GM19240 (cell line): ENCODE measurements around the gene MAP2K3.

Source experiments
- DNase-seq: peaks from one replicate; pipeline ENCODE4 v3.0.0; 2011; ENCODE audit warnings: low spot score; ENCODE audit not compliant: insufficient read length

The MAP2K3 gene

DNA sequence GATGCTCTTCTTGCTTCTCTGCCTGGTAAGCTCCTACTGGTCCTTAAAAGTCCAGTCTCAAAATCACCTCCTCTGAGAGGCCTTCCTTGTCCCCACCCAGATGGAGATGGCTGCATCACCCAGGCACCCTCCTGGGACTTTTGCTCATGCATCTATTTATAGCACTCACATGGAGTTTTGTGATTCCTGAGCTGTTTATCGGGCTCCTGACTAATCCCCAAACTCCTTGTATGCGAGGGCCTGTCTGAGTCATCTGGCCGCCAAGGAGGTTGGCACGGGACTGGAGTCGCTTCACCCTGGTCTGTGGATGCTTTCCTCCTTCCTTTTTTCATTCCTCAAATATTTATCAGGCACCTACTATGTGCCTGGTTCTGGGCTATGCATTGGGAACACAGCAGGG, 2.3 kb upstream of the MAP2K3 start:
- no peak for DNase-seq

DNA sequence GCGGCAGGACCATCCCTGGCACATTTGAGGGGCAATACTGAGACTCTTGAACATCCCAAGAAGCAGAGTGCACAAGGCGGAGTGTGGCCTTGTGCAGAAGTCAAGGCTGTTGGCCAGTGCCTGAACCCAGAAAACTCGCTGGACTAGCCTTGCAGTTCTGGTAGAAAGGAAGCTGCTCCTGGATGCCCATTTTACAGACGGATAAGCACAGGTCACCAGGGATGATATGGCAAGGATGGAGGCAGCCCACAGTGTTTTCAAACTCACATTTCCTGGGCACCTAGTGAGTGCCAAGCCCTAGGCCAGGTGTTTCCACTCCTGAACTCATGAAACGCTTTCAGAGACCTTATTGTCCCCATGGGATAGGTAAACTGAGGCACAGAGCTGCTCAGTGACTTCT, 1.7 kb upstream of the MAP2K3 start:
- no peak for DNase-seq

DNA sequence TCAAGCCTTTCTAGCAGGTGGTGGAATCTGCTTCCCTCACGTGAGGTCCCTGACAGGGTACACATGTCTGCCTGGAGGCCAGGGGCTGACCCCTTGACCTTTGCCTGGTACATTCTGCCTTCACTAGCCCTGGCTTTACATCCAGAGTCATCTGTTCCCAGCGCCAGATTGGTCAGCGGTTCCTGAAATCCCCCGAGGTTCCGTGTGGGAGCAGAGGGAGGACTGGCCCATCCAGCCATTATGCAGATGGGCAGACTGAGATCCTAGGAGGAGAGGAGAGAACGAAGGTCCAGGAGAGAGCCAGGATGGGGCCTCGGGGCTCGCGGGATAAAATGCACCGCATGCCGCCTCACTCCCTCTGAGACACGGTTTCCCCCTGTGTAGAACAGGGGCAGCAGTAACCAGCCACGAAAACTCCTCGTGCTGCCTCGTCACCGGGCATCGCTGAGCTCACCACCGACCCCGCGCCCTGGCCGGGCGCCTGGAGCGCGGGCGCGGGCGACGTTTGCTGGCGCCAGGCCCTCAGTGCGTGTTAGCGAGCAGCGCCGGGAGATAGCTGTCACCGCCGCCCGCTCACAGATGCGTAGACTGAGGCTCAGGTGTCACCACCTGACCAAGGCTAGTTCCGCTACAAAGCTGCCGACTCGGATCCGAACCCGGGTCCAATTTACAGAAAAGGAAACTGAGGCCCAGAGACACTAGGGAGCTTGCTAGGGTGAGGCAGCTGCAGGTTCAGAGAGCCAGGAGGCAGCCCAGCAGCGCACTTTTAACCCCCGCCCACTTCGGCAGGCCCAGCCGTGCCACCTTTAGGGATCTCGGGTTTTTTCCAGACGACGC, 811 bp upstream of the MAP2K3 start:
- DNase-seq: no peak

DNA sequence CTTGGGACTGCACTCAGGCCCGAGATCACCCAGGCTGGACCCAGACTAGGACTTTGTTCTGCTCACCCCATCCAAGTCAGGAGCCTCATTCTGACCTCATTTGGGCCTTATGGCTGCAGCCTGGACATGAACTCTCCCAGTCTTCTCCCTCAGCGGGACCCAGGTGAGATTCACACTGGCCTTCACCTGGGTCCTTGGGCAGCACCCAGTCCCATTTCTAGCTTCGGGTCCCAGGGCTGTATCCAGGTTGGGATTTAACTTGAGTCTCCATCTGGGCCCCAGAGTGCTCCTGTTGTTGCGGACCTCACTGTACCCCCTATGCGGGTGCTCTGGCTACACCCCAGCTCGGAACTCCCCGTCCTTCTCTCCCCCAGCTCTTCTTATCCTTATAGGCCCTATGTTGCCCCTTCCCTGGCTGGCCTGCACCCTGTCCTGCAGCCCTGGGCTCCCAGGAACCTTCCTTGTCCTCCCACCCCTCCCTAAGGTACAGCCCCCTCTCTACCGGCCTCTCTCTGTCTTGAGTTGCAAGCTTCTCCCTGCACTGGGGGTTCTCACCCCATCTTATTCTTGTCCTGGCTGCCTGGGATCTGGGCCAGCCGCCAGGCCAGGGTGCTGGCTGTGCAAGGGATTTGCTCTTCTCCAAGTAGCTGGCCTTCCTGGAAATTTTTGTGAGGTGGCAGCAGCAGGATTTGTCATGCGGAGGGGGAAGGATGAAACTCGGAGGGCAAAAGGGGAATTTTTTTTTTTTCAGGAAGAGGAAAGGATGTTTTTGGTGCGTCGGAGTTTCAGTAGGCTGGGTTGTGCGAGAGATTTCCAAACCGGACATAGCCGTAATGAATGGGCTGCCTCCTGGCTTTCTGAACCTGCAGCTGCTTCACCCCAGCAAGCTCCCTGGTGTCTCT, 904 bp downstream of the MAP2K3 start:
- no peak for DNase-seq

DNA sequence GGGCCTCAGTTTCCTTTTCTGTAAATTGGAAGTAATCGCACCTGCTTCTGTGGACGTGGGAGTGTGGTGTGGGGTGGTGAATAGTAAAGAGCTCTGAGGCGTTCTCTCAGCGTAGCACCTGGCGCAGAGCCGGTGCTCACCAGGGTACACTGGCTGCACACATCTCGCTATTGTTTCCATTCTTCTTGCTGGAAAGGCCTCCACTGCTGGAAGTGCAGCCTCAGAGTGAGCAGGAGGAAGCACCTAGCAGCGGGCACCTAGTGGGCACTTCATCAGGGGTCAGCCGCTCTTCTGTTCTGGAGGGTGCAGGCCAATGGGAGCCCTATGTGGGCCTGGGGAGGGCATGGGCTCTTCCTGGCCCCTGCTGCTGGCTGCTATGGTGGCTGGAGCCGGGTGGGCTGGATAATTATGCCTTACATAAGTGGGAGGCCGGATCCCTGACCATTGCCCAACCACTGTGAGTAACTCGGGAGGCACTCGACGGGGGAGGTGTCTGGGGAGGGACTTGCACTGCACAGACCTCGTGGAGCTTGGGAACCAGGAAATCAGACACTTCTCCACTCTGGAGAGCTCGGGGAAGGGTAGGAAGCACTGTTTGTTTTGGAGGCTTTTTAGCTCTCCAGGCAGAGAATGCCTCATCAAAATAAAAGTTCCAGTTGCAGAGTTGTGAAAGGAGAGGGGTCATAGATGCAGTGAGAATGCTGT, 1.7 kb downstream of the MAP2K3 start:
- DNase-seq: no peak

DNA sequence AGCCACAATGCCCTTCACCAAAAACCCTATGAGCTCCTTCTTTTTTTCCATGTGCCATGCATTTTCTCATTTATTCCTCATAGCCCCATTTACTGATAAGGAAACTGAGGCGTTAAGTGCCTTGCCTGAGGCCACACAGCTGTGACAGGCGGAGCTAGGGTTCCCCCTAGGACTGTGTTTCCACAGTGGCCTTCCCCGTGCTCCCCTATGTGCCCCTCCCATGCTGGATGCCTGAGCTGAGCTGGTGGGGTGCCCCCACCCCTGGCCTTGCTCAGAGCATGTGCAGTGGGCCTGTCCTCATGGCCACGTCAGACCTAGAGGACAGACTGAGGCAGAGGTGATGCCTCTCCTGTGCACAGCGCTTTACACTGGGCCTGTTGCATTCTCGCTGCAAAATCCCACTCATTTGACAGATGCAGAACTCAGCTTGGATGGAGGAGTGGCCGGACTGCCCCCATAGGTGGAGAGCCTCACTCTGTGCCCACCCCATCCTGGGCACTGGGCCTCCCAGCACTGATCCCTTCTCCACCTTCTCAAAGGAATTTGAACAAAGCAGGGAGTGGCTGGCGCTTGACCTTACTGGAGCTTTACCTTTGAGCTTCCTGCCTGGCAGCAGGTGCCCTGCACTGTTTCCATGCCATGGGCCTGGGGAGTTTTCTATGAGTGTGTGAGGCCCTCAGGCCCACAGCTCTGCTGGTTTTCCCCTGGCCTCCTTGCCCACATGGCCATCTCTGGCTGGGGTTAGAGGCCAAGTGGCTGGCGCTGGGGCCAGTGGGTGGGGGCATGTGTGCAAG, 2.6 kb downstream of the MAP2K3 start:
- DNase-seq: no peak

DNA sequence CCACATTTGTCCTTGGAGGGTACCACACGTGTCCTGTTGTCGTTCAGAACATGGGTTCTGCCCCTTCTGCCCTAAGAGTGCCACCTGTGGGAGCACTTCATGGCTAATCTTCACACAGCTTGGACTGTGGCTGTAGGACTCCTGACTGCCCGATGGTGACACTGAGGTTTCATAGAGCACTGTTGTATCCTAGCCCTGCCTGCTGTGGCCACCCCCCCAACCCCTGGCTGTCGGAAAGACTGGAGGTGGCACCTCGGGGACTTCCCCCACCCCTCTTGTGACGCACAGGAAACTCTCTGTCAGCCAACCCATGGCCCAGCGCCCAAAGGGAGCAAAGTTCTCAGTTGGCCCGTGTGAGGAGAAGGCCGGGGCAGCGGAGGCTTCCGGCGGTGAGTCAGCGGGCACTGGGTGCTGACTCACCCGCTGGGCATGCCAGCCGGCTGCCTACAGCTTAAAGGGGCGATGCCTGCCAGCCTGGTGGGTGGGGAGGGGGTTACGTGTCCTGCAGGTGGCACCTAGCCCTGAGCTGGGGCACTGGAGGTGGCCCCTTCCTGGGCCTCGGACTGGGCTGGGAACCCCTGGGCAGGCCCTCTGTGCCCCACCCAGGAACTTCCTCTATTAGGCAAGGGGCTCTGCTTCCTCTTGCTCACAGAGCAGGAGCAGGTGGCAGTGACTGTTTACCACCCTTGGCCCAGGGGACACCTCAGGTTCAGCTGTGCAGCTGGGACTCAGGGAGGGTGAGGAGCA, 3.4 kb downstream of the MAP2K3 start:
- DNase-seq: no peak

DNA sequence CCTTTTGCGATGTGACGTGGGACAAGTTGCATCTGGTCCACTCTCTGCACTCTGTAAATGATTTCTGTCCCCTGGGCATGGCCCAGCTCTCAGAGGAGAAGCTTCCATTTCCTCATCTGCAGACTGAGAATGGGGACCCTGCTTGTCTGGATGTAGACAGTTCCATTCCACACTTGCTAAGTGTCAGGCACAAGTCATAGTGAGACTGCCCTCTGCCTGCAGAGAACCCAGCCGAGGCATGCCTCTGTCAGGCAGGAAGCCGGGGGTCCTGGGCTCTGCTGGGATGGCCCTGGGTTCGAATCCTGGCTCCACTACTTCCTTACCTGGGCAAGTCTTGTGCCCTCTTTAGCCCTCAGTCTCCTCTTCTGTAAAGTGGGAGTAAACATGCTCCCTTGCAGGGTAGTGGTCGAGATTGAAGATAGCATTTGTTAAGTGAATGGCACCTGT, 4.1 kb downstream of the MAP2K3 start:
- no peak for DNase-seq

DNA sequence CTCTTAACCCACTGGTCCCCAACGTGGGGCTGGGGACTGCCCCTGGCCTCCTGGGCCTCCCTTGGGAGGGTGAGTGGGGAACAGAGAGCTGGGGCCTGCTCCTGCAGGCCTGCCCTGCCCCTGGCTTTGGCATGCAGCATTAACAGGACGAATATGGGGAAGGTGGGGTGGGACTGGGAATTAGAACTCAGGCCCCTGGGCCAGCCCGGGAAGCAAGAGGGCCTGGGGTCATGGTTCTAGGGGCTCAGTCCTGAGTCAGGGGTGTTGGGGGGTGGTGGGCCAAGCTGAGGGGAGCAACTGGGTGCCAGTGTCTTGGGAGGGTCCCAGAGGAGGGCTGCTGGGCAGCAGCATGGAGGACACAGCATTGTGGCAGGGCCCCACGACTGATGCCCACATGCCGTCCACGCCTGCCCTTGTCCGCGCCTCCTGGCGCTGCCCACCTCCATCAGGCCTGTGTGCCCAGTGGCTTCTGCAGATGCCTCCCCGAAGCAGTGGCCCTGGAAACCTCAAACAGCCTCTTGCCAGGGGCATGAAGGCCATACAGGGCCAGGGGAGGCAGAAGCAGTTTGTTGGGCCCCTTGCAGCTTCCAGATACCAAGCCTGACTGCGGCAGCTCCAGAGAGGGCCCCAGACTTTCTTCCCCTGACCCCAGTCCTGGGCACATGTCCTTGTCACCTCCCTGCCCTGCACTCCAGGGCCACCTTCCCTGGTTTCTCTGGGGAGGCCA, 4.8 kb downstream of the MAP2K3 start:
- DNase-seq: no peak

DNA sequence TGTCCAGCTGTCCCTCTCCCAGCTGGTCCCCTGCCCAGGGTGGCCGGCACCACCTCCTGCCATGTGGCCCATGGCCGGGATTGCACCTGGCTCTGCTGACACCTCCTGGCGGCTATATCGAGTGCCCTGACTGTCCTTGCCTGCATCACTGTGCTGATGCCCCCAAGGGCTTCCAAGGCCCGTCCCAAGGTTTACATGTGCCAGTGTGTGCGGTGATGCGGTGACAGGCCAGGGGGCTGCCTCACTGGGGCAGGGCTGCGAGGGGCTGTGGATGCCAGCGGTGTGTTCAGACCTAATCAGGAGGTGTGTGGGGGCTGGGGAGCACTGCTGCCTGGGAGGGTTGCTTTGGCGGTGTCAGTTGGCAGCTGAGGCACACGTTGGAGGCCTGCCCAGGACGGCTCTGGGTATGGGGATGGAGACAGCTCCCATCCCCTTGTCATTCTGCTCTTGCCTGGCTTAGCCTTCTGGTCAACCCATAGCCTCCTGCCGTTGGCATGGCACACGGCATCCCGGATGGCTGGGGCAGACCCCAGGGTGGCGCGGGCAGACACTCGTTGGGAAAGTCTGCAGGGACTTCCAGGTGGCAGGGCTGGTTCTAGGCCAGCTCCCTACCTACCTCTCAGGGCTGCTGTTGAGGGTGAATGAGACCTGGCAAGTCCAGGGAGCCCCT, 5.5 kb downstream of the MAP2K3 start:
- no peak for DNase-seq

DNA sequence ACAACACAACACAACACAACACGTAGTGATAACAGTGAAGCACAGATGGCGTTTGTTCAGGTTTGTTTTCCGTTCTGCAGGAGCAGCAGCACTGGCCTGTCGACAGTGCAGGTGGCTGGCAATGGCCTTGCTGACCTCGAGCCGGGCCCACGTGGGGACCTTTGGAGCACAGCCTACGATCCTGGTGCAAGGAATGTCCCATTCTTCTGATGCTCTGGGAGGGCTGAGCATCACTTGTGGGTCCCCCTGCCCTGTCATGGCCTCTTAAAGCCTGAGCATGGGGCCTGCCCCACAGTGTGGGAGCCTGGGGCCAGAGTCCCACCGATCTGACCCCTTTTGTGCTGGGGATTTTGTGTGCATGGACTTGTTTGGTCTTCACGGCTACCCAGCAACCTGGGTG, 6.8 kb downstream of the MAP2K3 start:
- DNase-seq: no peak

DNA sequence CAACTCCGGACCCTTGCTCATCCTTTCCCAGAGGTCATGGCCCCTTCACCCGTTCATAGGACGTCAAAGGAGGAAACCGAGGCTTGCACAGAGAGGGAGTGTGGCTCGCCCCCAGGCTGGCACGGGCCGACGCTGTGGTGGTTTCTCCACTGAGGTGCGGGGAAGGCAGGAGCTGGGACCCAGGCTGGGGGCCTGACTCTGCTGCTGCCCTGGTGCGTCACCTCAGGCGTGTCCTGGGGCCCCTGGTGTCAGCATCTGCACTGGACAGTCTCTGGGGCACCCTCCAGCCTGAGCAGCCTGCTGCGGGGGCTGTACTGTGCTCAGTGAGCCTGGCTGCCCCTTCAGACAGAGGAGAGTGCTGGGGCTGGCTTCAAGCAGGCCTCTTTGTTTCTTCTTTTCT, 7.4 kb downstream of the MAP2K3 start:
- no peak for DNase-seq

DNA sequence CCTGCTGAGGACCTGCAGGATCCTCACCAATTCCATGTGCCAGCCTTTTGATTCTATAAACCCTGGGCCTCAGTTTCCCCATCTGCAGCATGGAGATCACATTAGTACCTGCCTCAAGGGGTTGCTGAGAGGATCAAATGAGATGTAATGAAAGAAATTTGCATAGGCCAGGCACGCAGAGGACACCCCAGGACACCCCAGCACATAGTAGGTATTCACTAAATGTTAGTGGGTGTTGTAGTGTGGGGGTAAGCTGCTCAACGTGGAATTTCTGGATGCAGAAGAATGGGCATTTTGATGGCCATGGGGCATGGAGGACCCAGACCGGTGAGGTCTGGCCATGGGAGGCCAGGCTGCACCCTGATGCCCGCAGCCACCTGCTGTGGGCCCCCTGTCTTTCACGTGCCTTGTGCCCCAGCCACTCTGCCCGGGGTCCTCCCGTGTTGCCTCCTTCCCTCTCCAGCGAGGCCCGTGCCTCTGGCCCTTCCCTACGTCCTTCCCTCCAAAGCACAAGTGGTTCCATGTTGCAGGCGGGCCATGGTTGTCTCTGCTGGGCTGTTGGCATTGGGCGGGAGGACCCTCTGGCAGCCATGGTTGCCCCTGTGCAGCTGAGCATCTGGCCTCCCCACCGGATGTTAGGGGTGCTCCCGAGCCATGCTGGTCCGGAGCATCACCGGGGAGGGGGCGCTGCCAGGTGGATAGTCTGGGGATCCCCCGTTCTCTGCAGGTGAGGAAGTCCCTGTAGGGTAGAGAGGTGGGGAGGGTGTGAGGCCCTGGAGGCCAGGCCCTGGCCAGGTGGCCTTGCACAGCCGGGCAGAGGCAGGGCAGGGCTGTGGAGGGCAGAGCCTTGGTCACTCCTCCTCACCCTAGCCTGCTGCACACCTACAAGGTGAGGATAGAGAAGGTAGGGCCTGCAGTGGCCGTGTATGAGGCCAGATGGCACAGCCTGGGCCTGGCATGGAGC, 8.6 kb downstream of the MAP2K3 start:
- no peak for DNase-seq

DNA sequence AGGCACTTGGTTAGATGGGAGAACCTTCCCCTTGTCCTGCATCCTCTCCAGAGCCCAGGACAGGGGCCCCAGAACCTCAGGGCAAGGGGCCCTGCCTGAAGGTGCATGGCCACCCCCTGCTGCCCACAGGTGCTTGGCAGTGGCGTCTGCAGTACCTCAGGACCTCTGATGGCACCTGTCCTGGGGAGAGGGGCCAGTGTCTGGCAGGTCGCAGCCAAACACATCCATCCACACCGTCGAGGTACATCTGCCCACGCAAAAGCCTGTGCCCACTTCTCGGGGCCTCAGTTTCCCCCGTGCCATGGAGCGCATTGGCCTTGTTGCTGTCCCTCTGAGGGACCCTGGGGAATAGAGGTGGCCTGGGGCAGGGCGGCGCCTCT, 9.3 kb downstream of the MAP2K3 start:
- DNase-seq: no peak

DNA sequence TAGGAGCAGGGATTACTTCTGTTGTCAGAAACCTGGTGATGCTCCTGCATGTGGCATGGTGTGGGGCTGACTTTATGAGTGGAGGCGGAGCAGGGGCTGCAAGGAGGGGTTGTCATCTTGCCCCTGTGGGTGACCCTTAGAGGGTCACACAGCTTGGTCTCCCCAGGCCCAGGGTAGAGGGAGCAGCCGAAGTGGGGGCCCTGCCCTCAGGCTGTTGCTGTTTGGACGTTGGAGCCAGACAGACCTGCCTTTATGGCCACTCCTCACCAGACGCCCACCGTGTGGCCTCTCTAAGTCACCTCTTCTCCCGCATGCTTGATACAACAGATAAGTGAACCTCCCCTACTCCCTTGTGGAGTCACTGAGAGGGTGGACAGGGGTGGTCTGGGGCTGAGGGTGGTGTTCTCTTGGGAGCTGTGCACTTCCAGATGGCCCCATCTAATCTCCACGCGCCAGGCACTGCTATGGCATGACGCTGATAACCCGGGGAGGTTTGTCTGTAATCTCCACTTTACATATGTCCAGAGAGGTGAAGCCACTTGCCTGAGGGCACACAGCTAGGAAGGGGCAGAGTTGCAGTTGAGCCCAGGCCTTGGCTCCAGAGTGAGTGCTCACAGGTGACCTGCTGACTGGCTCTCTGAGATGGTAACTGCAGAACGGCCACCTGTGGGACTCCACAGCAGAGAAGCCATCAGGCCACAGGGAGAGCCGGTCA, 10.0 kb downstream of the MAP2K3 start:
- DNase-seq: no peak

DNA sequence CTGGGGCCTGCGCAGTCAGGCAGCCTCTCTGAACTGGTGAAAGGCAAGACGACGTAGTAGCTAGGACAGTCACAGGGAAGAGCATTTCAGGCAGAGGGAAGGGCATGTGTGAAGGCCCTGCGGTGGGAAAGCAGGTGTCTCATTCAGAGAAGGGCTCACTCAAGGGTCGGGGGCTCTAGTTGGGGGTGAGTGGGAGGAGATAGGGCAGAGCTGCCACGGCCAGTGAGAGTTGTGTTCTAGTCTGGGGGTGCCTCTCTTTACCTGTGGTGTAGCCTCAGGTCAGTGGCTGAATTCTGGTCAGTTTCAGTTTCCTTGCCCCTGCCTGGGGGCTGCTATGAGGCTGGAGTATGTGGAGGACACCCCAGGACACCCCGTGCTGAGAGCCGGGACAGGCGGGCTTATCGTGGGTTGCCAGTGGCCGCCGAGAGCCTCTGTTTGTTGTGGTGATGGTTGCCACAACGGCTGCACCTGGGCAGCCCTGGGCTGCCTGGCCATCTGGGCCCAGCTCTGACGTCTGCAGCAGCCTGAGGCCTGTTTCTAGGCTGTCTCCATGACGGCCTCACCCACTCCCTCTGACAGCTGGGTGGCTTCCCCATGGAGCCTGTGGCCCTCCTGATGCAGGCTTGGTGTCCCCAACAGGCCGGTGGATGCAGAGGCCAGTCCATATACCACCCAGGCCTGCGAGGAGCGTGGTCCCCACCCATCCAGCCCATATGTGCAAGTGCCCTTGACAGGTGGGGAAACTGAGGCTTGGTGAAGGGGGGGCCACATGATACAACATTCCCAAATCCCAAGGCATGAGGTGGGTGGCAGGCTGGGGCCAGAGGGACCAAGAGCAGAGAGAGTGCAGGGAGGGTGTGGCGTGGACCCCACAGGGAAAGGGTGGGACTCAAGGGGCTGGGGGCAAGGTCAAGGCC, 10.8 kb downstream of the MAP2K3 start:
- no peak for DNase-seq
